ENCODE data around the gene VSTM2B.

VSTM2B gene

DNA sequence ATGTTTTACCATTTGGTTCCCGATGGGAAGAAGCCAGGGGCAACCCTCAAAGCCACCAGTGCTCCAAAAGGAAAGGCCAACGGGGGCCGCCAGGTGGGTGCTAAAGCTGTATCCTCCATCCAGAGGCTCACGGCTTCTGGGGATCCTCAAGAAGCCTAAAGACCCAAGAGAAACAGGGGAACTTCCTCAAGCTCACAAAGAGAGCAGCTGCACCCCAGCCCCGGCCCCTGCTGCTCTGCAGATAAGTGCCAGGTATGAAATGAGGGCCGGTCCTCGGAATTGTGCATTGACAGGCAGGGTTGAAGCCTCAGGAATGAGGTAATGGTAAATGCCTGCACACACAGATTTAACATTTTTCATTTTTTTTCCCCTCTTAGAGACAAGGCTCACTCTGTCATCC is 72.2 kb downstream of the VSTM2B start:
- Histone ChIP-seq H3K27me3 (ENCODE audit: control insufficient read depth, insufficient read depth, low read length) (no peaks in the 10 kb centered on the region), H3K36me3 (ENCODE audit: control insufficient read depth, insufficient read depth, low read length) (no peaks in the 10 kb centered on the region), H3K9me3 (ENCODE audit: control insufficient read depth, low read length) (no peaks in the 10 kb centered on the region), H3K27ac (no peak overlapping the region), H3K4me3 (ENCODE audit: low read depth, low read length) (no peak overlapping the region), H3K9ac (no peak overlapping the region), H3K4me1 (no peaks in the 10 kb centered on the region), H3K4me2 (ENCODE audit: low read length) (no peak overlapping the region), H3K79me2 (no peaks in the 10 kb centered on the region), H2AFZ (no peak overlapping the region)
- TF ChIP-seq, protein P1, sequence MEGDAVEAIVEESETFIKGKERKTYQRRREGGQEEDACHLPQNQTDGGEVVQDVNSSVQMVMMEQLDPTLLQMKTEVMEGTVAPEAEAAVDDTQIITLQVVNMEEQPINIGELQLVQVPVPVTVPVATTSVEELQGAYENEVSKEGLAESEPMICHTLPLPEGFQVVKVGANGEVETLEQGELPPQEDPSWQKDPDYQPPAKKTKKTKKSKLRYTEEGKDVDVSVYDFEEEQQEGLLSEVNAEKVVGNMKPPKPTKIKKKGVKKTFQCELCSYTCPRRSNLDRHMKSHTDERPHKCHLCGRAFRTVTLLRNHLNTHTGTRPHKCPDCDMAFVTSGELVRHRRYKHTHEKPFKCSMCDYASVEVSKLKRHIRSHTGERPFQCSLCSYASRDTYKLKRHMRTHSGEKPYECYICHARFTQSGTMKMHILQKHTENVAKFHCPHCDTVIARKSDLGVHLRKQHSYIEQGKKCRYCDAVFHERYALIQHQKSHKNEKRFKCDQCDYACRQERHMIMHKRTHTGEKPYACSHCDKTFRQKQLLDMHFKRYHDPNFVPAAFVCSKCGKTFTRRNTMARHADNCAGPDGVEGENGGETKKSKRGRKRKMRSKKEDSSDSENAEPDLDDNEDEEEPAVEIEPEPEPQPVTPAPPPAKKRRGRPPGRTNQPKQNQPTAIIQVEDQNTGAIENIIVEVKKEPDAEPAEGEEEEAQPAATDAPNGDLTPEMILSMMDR (IDR thresholded peaks at IDR 0.05) = no peak

GRCh38 chr19:29598496-29598895 is 72.7 kb downstream of the VSTM2B start:
- H3K9ac ChIP-seq = no peak overlapping the region
- H2AFZ ChIP-seq = no peak overlapping the region
- H3K9me3 ChIP-seq (ENCODE audit: control insufficient read depth, low read length) = no peaks in the 10 kb centered on the region
- no peak overlapping the region for H3K4me2 ChIP-seq (ENCODE audit: low read length)
- no peaks in the 10 kb centered on the region for H3K27me3 ChIP-seq (ENCODE audit: control insufficient read depth, insufficient read depth, low read length)
- H3K27ac ChIP-seq = no peak overlapping the region
- H3K36me3 ChIP-seq (ENCODE audit: control insufficient read depth, insufficient read depth, low read length) = no peaks in the 10 kb centered on the region
- no peaks in the 10 kb centered on the region for H3K79me2 ChIP-seq
- no peak overlapping the region for H3K4me3 ChIP-seq (ENCODE audit: low read depth, low read length)
- TF ChIP-seq, protein P1 (IDR thresholded peaks at IDR 0.05) = no peak
- no peaks in the 10 kb centered on the region for H3K4me1 ChIP-seq

GRCh38 chr19:29603308-29603707 is 77.5 kb downstream of the VSTM2B start:
- H3K4me3 ChIP-seq (ENCODE audit: low read depth, low read length) = no peak overlapping the region
- no peak overlapping the region for H3K4me2 ChIP-seq (ENCODE audit: low read length)
- no peaks in the 10 kb centered on the region for H3K9me3 ChIP-seq (ENCODE audit: control insufficient read depth, low read length)
- peaks cover 2% of the 10 kb centered on the region for H3K79me2 ChIP-seq
- no peaks in the 10 kb centered on the region for H3K4me1 ChIP-seq
- TF ChIP-seq, protein P1 (IDR thresholded peaks at IDR 0.05) = no peak
- no peaks in the 10 kb centered on the region for H3K27me3 ChIP-seq (ENCODE audit: control insufficient read depth, insufficient read depth, low read length)
- H3K9ac ChIP-seq = no peak overlapping the region
- no peak overlapping the region for H2AFZ ChIP-seq
- no peak overlapping the region for H3K27ac ChIP-seq
- no peaks in the 10 kb centered on the region for H3K36me3 ChIP-seq (ENCODE audit: control insufficient read depth, insufficient read depth, low read length)

DNA sequence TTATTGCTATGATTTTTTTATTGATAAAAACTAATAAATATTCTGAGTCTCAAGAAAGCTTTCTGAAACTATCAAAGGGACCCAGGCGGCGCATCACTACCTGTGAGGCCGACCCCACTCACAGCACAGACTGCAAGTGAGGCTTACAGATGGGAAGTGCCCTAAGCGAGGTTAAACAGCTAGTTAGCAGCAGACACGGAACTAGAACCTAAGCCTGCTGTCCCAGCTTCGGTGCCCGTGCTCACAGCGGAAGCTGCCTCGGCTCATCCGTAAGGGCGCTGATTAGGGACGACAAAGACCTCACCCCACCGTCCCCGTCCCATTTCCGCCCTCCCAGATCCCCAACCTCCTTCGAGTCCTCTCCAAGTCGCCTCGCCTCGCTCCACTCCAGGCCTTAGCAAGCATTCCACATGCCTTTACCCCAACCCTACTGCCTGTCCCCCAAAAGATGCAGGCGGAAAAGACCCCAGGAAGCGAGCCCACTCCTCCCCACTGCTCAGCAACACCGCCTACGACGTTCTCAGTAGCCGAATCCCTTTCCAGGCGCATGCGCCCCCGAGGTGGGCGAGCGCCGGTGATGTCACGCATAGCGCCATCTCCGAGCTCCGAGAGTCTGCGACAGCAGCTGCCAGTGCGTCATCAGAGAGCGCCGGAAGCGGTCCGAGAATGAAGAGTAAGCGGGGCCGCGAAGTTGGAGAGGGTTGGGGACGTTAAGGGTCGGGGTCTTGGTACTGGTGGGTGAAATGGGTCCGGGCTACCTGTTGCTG is 80.0 kb downstream of the VSTM2B start, which contains the start of gene POP4:
Gene POP4 (plus strand): TSS at position 631 of the 767 bp plus-strand sequence. CDS start 36 bp downstream, at position 667.
- Histone ChIP-seq H3K36me3 (ENCODE audit: control insufficient read depth, insufficient read depth, low read length) (no peaks in the 10 kb centered on the region), H3K27ac (peak within 1 kb of the TSS; percentile 92), H3K4me3 (ENCODE audit: low read depth, low read length) (peak within 1 kb of the TSS; percentile 73), H3K9me3 (ENCODE audit: control insufficient read depth, low read length) (no peaks in the 10 kb centered on the region), H3K9ac (peak within 1 kb of the TSS; percentile 64), H3K79me2 (peaks cover 2% of the 10 kb centered on the region), H3K4me1 (no peaks in the 10 kb centered on the region), H2AFZ (peak within 1 kb of the TSS; percentile 98), H3K4me2 (ENCODE audit: low read length) (peak within 1 kb of the TSS; percentile 90), H3K27me3 (ENCODE audit: control insufficient read depth, insufficient read depth, low read length) (no peaks in the 10 kb centered on the region)
- TF ChIP-seq, protein P1 (IDR thresholded peaks at IDR 0.05) = no peak

DNA sequence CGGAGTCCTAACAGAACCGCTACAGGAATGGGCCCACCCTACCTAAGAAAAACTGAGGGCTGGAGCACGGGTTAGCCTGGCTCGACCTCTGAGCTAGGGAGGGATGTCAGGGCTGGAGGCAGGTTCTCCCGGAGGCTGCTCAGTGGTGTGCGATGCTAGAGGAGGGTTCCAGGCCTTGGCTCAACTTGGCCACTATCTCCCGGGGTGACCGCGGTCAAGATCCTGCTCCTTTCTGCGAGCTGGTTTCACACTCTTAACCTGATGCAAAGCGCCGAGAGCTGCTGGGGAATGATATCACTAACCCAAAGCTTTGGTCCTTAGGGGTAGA is 80.6 kb downstream of the VSTM2B start:
- peak overlapping the region; percentile 92 for H3K27ac ChIP-seq
- peak overlapping the region; percentile 98 for H2AFZ ChIP-seq
- no peaks in the 10 kb centered on the region for H3K27me3 ChIP-seq (ENCODE audit: control insufficient read depth, insufficient read depth, low read length)
- no peaks in the 10 kb centered on the region for H3K36me3 ChIP-seq (ENCODE audit: control insufficient read depth, insufficient read depth, low read length)
- H3K9ac ChIP-seq = peak overlapping the region; percentile 21
- H3K79me2 ChIP-seq = peaks cover 2% of the 10 kb centered on the region
- H3K9me3 ChIP-seq (ENCODE audit: control insufficient read depth, low read length) = no peaks in the 10 kb centered on the region
- H3K4me3 ChIP-seq (ENCODE audit: low read depth, low read length) = peak overlapping the region; percentile 73
- H3K4me1 ChIP-seq = no peaks in the 10 kb centered on the region
- TF ChIP-seq, protein P1 (IDR thresholded peaks at IDR 0.05) = no peak
- peak overlapping the region; percentile 90 for H3K4me2 ChIP-seq (ENCODE audit: low read length)
